Body of pancreas (tissue), 4 donors: Measurements from ENCODE around the gene BABAM1.

ENCODE experiments used
- POLR2A ChIP-seq, 3 donors: fragments of 450-650 bp; IDR thresholded peaks; one replicate each; pipeline ENCODE4 v1.6.1; 2016; ENCODE audit warnings: antibody characterized with exemption in 3 of 3, mild to moderate bottlenecking in 2 of 3
- TF ChIP-seq, protein P1 (sequence below), 7 experiments: fragments of 450-650 bp in 4 of 7; fragments of 200-600 bp in 3 of 7; sonication (generic) in 3 of 7; IDR thresholded peaks; one replicate each; pipeline ENCODE4 v1.5.1; 2016 to 2019; ENCODE audit warnings: antibody characterized with exemption in 7 of 7

DNA sequence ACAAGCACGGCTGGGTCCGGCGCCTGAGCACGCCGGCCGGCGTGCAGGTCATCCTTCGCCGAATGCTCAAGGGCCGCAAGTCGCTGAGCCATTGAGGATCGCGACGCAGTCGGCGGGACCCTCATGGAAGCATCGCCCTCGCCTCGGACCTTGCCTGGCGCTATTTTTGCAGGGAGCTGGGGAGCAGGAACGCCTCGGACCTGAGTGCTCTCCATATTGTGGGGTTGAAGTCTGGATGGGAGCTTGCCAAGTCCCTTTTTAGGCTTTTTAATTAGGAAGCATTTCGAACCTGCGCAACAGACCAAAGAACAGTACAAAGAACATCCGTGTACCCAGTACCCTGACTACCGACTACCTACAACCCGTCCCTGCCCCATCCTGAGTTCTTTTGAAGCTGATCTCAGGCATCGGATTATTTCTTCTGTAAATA lies 39.1 kb downstream of the BABAM1 start:
- TF ChIP-seq, protein P1, sequence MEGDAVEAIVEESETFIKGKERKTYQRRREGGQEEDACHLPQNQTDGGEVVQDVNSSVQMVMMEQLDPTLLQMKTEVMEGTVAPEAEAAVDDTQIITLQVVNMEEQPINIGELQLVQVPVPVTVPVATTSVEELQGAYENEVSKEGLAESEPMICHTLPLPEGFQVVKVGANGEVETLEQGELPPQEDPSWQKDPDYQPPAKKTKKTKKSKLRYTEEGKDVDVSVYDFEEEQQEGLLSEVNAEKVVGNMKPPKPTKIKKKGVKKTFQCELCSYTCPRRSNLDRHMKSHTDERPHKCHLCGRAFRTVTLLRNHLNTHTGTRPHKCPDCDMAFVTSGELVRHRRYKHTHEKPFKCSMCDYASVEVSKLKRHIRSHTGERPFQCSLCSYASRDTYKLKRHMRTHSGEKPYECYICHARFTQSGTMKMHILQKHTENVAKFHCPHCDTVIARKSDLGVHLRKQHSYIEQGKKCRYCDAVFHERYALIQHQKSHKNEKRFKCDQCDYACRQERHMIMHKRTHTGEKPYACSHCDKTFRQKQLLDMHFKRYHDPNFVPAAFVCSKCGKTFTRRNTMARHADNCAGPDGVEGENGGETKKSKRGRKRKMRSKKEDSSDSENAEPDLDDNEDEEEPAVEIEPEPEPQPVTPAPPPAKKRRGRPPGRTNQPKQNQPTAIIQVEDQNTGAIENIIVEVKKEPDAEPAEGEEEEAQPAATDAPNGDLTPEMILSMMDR (IDR thresholded peaks at IDR 0.05): no peak
- TF ChIP-seq POLR2A (IDR thresholded peaks at IDR 0.05): no peak
